Muscle layer of colon (tissue), 2 donors: ENCODE results near the gene MYPN.
A peak's percentile ranks its signal among the peaks of the same experiment; 100 is the strongest.
"Not testable (repeated sequence)": the region's sequence is repeated elsewhere in the genome, so short reads cannot be mapped to it uniquely, and the experiment has no call there.

Experiments
- H3K27ac ChIP-seq: one replicate; pipeline ENCODE4 v1.7.0; 2013; ENCODE audit warnings: low read depth, mild to moderate bottlenecking, low read length, moderate library complexity
- H3K27me3 ChIP-seq, 2 donors: one replicate each; pipeline ENCODE4 v1.7.0; 2013; ENCODE audit warnings: low read length in 2 of 2, mild to moderate bottlenecking in 2 of 2; ENCODE audit not compliant: insufficient read depth in 2 of 2, control insufficient read depth in 1 of 2
- H3K36me3 ChIP-seq: one replicate; pipeline ENCODE4 v1.7.0; 2013; ENCODE audit warnings: mild to moderate bottlenecking, low read length; ENCODE audit not compliant: insufficient read depth
- H3K4me1 ChIP-seq: one replicate; pipeline ENCODE4 v1.7.0; 2013; ENCODE audit warnings: mild to moderate bottlenecking, low read length; ENCODE audit not compliant: insufficient read depth
- H3K4me3 ChIP-seq, 2 donors: one replicate each; pipeline ENCODE4 v1.7.0; 2013; ENCODE audit warnings: low read length in 2 of 2, low read depth in 1 of 2, mild to moderate bottlenecking in 1 of 2, moderate library complexity in 1 of 2
- H3K9ac ChIP-seq: one replicate; pipeline ENCODE4 v1.7.0; 2013; ENCODE audit warnings: low read length
- H3K9me3 ChIP-seq: one replicate; pipeline ENCODE4 v1.7.0; 2013; ENCODE audit warnings: mild to moderate bottlenecking, low read length
- donor health status: abdominal sarcoma.
- donor health status: Adenocarcinoma of cecum.

Gene MYPN, protein sequence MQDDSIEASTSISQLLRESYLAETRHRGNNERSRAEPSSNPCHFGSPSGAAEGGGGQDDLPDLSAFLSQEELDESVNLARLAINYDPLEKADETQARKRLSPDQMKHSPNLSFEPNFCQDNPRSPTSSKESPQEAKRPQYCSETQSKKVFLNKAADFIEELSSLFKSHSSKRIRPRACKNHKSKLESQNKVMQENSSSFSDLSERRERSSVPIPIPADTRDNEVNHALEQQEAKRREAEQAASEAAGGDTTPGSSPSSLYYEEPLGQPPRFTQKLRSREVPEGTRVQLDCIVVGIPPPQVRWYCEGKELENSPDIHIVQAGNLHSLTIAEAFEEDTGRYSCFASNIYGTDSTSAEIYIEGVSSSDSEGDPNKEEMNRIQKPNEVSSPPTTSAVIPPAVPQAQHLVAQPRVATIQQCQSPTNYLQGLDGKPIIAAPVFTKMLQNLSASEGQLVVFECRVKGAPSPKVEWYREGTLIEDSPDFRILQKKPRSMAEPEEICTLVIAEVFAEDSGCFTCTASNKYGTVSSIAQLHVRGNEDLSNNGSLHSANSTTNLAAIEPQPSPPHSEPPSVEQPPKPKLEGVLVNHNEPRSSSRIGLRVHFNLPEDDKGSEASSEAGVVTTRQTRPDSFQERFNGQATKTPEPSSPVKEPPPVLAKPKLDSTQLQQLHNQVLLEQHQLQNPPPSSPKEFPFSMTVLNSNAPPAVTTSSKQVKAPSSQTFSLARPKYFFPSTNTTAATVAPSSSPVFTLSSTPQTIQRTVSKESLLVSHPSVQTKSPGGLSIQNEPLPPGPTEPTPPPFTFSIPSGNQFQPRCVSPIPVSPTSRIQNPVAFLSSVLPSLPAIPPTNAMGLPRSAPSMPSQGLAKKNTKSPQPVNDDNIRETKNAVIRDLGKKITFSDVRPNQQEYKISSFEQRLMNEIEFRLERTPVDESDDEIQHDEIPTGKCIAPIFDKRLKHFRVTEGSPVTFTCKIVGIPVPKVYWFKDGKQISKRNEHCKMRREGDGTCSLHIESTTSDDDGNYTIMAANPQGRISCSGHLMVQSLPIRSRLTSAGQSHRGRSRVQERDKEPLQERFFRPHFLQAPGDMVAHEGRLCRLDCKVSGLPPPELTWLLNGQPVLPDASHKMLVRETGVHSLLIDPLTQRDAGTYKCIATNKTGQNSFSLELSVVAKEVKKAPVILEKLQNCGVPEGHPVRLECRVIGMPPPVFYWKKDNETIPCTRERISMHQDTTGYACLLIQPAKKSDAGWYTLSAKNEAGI (N-terminal part only)

DNA sequence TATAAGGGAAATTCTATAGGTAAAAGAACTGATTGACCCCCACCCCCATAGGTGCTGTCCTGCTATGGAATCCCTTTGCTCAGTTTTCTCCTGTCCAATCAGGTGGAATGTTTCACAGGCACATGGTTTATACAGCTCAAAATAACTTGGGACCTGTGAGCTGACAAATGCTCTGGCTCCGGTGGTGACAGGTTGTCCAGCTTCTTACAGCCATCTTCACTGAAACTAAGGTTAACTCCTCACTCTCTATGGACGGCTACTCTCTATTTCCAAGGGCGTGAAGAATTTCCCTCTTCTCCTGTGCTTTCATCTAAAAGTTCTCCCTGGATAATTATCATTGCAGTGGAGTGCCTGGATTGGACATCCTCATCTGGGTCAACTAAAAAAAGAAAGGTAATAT, at the start of gene MYPN:
Gene MYPN, plus strand, starts transcription at position 158 of the 400 bp plus-strand sequence. CDS start 11,951 bp downstream, outside the sequence.
- Histone ChIP-seq H3K27ac (no peak within 1 kb of the TSS), H3K9me3 (no peaks in the 10 kb centered on the region), H3K9ac (no peak within 1 kb of the TSS), H3K4me1 (no peaks in the 10 kb centered on the region), H3K27me3 (no peaks in the 10 kb centered on the region), H3K36me3 (no peaks in the 10 kb centered on the region), H3K4me3 (no peak within 1 kb of the TSS)

DNA sequence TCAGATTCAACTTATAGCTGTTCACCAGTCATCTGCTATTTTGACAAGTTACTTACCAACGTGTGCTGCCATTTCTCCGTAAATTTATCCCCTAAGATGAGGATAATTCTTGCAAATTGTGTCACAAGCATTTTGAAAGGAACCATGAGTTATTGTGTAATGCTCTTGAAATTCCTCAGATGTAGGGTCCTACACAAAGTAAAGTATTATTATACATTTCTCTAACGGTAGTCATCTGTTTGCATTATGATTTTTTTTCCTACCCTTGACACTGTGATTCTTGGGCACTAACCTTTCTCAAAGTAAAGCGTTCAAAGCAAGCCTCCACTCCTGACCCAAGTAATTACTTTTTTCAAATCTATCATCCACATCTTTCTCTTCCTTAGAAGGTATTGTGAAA, 42.3 kb upstream of the MYPN start:
- Histone ChIP-seq H3K36me3 (peaks cover 6% of the 10 kb centered on the region), H3K4me3 (no peak overlapping the region), H3K9ac (no peak overlapping the region), H3K9me3 (no peaks in the 10 kb centered on the region), H3K4me1 (no peaks in the 10 kb centered on the region), H3K27ac (no peak overlapping the region), H3K27me3 (no peaks in the 10 kb centered on the region)

DNA sequence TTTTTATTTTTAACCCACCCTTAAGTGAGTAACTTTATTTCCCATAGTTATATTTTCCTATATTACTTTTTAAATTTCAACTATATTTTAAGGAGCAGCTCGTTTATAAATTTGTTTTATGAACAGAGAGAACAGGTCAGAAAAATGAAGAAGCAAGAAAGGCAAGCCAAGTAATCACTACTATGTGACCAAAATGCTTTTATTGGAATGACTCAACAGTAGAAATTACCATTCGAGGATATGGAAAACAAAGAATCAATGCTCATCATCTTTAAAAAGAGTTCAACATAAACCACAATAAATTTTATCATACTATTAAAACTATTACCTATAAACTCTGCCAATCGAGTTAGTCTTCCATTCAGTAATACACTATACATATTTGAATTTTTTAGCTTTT, 41.8 kb upstream of the MYPN start:
- Histone ChIP-seq H3K9ac (no peak overlapping the region), H3K4me1 (no peaks in the 10 kb centered on the region), H3K36me3 (peaks cover 6% of the 10 kb centered on the region), H3K4me3 (no peak overlapping the region), H3K27me3 (no peaks in the 10 kb centered on the region), H3K9me3 (no peaks in the 10 kb centered on the region), H3K27ac (no peak overlapping the region)

DNA sequence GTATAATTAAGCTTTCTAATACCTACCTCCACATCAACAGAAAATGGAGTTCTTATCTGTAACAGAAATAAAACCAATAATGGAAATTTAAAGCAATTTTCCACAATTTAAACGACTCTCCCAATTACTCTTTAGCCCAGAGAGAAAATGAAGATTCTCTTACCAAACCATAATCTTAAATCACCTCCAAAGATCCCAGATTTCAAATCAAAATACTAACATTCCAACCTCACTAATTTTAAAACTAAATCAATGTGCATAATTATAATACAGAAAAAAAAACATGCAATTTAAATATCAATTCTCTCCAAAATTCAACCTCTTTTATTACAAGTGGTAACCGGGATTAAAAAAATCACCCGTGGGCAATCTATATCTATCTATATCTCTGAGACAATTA, 35.7 kb upstream of the MYPN start:
- H3K4me1 ChIP-seq = peaks cover 9% of the 10 kb centered on the region
- no peaks in the 10 kb centered on the region for H3K27me3 ChIP-seq
- no peaks in the 10 kb centered on the region for H3K9me3 ChIP-seq
- H3K4me3 ChIP-seq = peak overlapping the region in 1 of 2 donors; percentile 71
- H3K36me3 ChIP-seq = peaks cover 3% of the 10 kb centered on the region
- peak overlapping the region; percentile 89 for H3K9ac ChIP-seq
- no peak overlapping the region for H3K27ac ChIP-seq

DNA sequence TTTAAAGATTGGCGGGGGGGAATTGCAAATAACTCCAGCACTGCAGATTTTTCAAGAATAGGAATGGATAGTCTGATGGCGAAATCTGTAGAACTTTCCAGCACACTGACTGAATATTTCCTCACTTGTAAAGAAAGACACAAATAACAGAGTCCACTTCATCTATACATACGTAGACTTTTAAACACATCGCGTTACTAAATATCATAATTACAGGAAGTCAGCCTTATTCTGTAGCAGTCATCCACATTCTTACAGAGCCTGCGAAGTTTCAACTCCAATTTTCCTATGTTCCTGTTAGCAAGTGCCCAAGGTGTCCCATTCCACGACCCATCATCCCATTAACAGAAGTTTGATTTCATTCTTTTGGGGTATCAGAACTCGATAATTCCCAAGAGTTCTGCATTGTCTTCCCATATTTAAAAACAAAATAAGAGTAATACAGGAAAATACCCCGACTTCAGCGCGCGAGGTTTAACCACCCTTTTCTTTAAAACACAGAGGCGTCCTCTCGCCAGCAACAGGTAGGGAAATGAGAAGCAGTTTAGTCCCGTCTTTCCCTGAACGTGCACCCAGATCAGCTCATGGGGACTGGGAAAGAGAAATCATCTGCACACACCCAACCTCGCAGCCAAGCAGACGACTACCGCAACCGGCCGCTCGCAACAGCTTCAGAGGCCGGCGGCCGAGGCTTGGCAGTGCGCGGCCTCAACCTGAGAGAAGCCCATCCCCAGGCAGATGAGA, 35.1 kb upstream of the MYPN start:
- Histone ChIP-seq H3K27me3 (no peaks in the 10 kb centered on the region), H3K4me1 (peaks cover 9% of the 10 kb centered on the region), H3K4me3 (peak overlapping the region; percentile 71 to 97), H3K9me3 (no peaks in the 10 kb centered on the region), H3K36me3 (no peaks in the 10 kb centered on the region), H3K27ac (peak overlapping the region; percentile 91), H3K9ac (peak overlapping the region; percentile 89)

DNA sequence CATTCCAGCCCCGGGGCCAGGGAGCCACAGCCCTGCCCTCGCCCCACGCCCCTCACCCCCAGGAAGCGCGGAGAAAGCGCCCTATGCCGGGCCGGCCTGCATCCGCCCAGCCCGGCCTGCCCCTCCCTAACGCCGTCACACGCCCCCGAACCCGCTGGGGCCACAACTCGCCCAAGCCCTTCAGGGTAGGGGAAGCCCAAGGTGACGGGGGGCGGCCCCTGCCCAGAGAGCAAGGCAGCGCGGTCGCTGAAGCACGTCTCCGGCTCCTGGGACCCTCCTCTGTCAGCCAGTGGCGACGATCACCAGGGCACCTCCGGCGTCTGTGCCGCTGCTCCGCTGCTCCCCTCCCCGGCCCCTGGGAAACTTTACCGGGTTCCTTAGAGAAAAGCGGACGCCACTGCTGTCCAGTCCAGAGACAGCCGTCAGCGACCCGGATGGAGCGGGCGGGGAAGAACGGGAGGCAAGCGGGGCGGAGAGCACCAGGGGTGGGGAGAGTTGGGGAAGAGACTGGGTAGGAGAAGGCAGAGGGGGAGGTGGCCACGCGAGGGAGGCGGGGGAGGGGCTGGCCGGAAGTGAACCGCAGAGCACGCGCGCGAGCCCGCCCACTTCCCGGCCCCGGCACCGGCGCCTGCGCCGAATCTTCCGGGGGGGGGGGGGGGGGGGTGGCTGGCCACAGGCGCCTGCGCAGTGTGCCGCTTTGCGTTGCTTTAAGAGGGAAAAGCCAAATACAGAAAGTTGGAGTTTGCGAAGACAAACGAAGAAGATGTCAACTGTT, 34.3 kb upstream of the MYPN start, which contains the start of gene HERC4:
Gene HERC4, minus strand, starts transcription at position 509 of the 775 bp plus-strand sequence. CDS start 2,175 bp downstream, outside the sequence.
- Histone ChIP-seq H3K36me3 (no peaks in the 10 kb centered on the region), H3K9me3 (no peaks in the 10 kb centered on the region), H3K4me3 (peak within 1 kb of the TSS; percentile 71 to 97), H3K9ac (peak within 1 kb of the TSS; percentile 89), H3K27me3 (no peaks in the 10 kb centered on the region), H3K4me1 (peaks cover 9% of the 10 kb centered on the region), H3K27ac (peak within 1 kb of the TSS; percentile 91)

DNA sequence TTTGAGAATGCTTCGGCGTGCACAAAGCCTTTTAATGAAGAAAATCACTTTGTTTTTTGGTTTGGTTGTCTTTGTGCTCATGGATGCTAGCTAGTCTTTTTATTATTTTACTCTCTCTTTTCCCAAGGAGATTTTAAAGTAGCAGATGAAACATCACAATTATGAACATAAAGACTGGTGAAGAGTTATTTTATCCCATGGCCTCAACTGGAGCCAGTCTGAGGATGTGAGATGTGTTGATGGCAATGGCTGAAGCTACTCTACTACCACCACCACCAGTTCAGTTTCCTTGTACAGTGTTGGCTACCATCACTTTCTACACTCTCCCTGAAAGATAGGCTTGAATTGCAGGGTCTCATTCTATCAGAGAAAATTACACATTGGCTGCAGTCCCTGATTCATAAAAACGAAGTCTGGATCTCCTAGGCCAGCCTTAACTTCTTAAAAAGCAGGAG, 33.7 kb upstream of the MYPN start:
- Histone ChIP-seq H3K27ac (peak overlapping the region; percentile 50), H3K9me3 (no peaks in the 10 kb centered on the region), H3K9ac (no peak overlapping the region), H3K4me3 (peak overlapping the region in 1 of 2 donors; percentile 35), H3K4me1 (peaks cover 9% of the 10 kb centered on the region), H3K27me3 (no peaks in the 10 kb centered on the region), H3K36me3 (no peaks in the 10 kb centered on the region)

DNA sequence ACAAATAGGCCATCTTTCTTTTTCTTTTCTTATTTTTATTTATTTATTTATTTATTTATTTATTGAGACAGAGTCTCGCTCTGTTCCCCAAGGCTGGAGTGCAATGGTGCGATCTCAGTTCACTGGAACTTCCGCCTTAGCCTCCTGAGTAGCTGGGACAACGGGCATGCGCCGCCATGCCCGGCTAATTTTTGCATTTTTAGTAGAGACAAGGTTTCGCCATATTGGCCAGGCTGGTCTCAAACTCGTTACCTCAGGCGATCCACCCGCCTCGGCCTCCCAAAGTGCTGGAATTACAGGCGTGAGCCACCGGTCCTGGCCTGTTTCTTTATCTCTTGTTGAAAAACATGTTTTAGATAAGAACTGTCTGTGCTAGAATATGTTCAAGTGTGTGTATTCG, 33.2 kb upstream of the MYPN start:
- not testable (repeated sequence) for H3K27me3 ChIP-seq, H3K4me3 ChIP-seq, H3K9me3 ChIP-seq

DNA sequence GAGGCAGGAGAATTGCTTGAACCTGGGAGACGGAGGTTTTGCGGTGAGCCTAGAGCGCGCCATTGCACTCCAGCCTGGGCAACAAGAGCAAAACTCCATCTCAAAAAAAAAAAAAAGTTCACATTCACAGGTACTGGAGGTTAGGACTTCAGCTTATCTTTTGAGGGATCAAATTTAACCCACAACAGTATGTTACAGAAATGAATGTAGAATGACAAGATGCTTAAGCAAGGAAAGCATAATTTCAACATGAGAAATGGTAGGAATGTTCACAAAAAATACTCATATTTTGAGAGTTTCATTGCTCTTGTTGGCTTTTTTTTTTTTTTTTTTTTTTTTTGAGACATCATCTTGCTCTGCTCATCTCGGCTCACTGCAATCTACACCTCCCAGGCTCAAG, 32.3 kb upstream of the MYPN start:
- no peaks in the 10 kb centered on the region for H3K27me3 ChIP-seq
- no peak overlapping the region for H3K4me3 ChIP-seq
- H3K4me1 ChIP-seq = peaks cover 9% of the 10 kb centered on the region
- H3K36me3 ChIP-seq = no peaks in the 10 kb centered on the region
- no peak overlapping the region for H3K27ac ChIP-seq
- no peaks in the 10 kb centered on the region for H3K9me3 ChIP-seq
- H3K9ac ChIP-seq = no peak overlapping the region

More for the DNA sequence above, 33.2 kb upstream of the MYPN start:
- not testable (repeated sequence) for H3K27ac ChIP-seq, H3K4me1 ChIP-seq, H3K9ac ChIP-seq, H3K36me3 ChIP-seq

DNA sequence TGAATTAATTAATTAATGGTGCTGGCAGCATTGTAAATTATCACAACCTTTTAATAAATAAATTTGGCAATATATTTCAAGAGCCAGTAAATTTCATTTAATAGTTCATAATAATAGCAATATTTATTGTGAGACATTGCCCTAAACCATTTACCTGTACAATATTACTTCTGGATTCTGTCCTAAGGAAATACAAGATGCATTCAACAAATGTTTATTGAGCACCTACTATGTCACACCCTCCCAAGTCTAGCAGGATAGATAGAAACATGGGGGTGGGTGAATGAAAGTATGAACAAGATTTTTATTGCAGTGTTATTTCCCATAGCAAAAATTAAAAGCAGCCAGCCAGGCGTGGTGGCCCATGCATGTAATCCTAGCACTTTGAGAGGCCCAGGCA, 29.9 kb upstream of the MYPN start:
- H3K4me1 ChIP-seq = no peaks in the 10 kb centered on the region
- H3K9me3 ChIP-seq = no peaks in the 10 kb centered on the region
- no peaks in the 10 kb centered on the region for H3K36me3 ChIP-seq
- H3K9ac ChIP-seq = no peak overlapping the region
- no peak overlapping the region for H3K27ac ChIP-seq
- no peak overlapping the region for H3K4me3 ChIP-seq
- no peaks in the 10 kb centered on the region for H3K27me3 ChIP-seq
